ENCODE measurements around the gene TRIM71. TPM values are rescaled to one million over a fixed set of nuclear protein-coding genes. Genes with fewer than 3 reads are reported as not detected.
"Not testable (repeated sequence)": the region's sequence is repeated elsewhere in the genome, so short reads cannot be mapped to it uniquely, and the experiment has no call there.

The TRIM71 gene
- total and polyA plus RNA-seq, 2 donors (not counting 1 experiment from before 2014, with no cell fraction given): not detected

DNA sequence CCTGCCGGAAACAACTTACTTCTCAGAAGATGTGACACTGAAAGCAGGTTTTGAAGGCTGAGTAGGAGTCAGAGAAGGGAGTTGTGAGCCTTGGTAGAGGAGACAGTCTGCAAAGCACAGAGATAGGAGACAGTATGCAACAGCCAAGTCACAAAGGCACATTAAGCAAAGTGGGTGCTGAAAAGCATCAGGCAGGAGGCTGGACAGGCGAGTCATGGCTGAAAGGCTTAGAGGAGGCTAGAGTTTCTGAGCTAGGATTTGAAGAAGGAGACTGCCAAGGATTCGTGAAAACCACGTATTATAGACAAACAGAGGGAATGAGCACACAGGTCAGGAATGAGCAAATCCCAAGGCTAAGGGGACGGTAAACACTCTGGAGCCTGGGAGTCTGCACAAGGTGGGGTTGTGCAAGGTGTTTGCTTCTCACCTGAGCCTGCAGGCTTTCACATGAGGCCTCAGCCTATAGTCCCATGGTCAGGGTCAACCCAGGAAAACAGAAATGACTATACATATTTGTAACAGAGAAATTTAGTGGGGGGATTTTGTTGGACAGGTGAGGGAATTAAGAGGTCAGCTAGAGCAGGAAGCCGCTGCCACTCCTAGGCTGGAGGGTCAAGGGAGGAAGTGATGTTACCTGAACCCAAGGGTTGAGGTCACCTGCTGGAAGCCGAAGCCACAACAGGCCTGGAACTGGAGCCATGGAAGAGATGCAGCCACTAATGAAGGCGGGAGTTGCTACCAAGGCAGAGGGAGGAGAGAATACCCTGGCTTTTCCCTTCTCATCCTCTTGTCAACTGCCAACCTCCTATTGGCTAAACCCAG, 23.1 kb upstream of the TRIM71 start:
- CTCF ChIA-PET: no interaction called here
- H3K9me3 Mint-ChIP-seq (ENCODE audit: insufficient read depth): no peaks in the 10 kb centered on the region
- intact Hi-C loops (cut with micrococcal nuclease): no loop called here

DNA sequence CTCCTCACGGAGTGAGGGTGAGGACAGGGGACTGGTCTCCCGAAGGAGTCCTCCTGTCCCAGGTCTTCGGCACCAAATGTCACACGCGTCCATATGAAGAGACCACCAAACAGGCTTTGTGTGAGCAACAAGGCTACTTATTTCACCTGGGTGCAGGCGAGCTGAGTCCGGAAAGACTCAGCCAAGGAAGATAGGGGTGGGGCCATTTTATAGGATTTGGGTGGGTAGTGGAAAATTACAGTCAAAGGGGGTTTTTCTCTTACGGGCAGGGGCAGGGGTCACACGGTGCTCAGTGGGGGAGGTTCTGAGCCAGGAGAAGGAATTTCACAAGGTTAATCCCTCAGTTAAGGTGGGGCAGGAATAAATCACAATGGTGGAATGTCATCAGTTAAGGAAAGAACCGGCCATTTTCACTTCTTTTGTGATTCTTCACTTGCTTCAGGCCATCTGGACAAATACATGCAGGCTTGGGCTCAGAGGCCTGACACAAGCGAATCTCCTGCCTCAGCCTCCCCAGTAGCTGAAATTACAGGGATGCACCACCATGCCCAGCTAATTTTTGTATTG, 21.3 kb upstream of the TRIM71 start:
- H3K4me1 Mint-ChIP-seq: not testable (repeated sequence)

More for the DNA sequence above, 23.1 kb upstream of the TRIM71 start:
- ATAC-seq (ENCODE audit: low read depth) (no peak), DNase-seq (no peak)
- Mint-ChIP-seq H3K27ac (no peak overlapping the region), H3K4me1 (no peaks in the 10 kb centered on the region), H3K4me3 (no peak overlapping the region), H3K27me3 (peaks cover 18% of the 10 kb centered on the region)
- TF ChIP-seq EZH2 (IDR thresholded peaks at IDR 0.05; ENCODE audit: borderline replicate concordance, insufficient read depth, low read depth, low read length, poor library complexity, severe bottlenecking): no peak
- TF ChIP-seq, protein P1, sequence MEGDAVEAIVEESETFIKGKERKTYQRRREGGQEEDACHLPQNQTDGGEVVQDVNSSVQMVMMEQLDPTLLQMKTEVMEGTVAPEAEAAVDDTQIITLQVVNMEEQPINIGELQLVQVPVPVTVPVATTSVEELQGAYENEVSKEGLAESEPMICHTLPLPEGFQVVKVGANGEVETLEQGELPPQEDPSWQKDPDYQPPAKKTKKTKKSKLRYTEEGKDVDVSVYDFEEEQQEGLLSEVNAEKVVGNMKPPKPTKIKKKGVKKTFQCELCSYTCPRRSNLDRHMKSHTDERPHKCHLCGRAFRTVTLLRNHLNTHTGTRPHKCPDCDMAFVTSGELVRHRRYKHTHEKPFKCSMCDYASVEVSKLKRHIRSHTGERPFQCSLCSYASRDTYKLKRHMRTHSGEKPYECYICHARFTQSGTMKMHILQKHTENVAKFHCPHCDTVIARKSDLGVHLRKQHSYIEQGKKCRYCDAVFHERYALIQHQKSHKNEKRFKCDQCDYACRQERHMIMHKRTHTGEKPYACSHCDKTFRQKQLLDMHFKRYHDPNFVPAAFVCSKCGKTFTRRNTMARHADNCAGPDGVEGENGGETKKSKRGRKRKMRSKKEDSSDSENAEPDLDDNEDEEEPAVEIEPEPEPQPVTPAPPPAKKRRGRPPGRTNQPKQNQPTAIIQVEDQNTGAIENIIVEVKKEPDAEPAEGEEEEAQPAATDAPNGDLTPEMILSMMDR (IDR thresholded peaks at IDR 0.05): no peak
- Histone ChIP-seq H3K4me2 (replicated peaks; ENCODE audit: low read depth, low read length, poor library complexity, severe bottlenecking) (no peak overlapping the region), H3K27ac (ENCODE audit: low read length in 2 of 2) (no peak overlapping the region), H3K4me1 (ENCODE audit: control insufficient read depth in 2 of 2, insufficient read depth in 2 of 2, low read length in 2 of 2) (no peaks in the 10 kb centered on the region), H4K20me1 (ENCODE audit: control insufficient read depth, insufficient read depth, low read length, poor library complexity, severe bottlenecking) (no peaks in the 10 kb centered on the region), H3K9ac (ENCODE audit: low read length) (no peak overlapping the region), H3K79me2 (ENCODE audit: control insufficient read depth, insufficient read depth, low read length) (no peaks in the 10 kb centered on the region), H2AFZ (ENCODE audit: insufficient read depth, low read depth, low read length, poor library complexity, severe bottlenecking) (no peak overlapping the region), H3K9me3 (ENCODE audit: control extremely low read depth in 1 of 3, control insufficient read depth in 2 of 3, insufficient read depth in 1 of 3, low read length in 2 of 3) (no peaks in the 10 kb centered on the region), H3K4me3 (ENCODE audit: control extremely low read depth in 1 of 5, extremely low read depth in 1 of 5, insufficient read depth in 1 of 5, low read depth in 2 of 5, low read length in 4 of 5) (no peak overlapping the region), H3K27me3 (replicated peaks in 1 of 4; ENCODE audit: control extremely low read depth in 1 of 4, control insufficient read depth in 3 of 4, insufficient read depth in 4 of 4, low read length in 3 of 4) (no peaks in the 10 kb centered on the region), H3K36me3 (replicated peaks in 1 of 2; ENCODE audit: control extremely low read depth in 1 of 2, control insufficient read depth in 1 of 2, extremely low read depth in 1 of 2, insufficient read depth in 2 of 2, low read length in 1 of 2) (no peaks in the 10 kb centered on the region)
- POLR2A ChIA-PET: no interaction called here
- 94% methylated on average over 8 of the region's 8 CpGs for WGBS (ENCODE audit: insufficient coverage)

More for the DNA sequence above, 21.3 kb upstream of the TRIM71 start:
- peaks cover 18% of the 10 kb centered on the region for H3K27me3 Mint-ChIP-seq
- H3K4me2 ChIP-seq (replicated peaks; ENCODE audit: low read depth, low read length, poor library complexity, severe bottlenecking); H3K4me3 Mint-ChIP-seq; POLR2A ChIA-PET; H3K4me3 ChIP-seq (ENCODE audit: control extremely low read depth in 1 of 5, extremely low read depth in 1 of 5, insufficient read depth in 1 of 5, low read depth in 2 of 5, low read length in 4 of 5); DNase-seq; H3K79me2 ChIP-seq (ENCODE audit: control insufficient read depth, insufficient read depth, low read length); H3K9me3 ChIP-seq (ENCODE audit: control extremely low read depth in 1 of 3, control insufficient read depth in 2 of 3, insufficient read depth in 1 of 3, low read length in 2 of 3); intact Hi-C loops (cut with micrococcal nuclease); H3K4me1 ChIP-seq (ENCODE audit: control insufficient read depth in 2 of 2, insufficient read depth in 2 of 2, low read length in 2 of 2); H4K20me1 ChIP-seq (ENCODE audit: control insufficient read depth, insufficient read depth, low read length, poor library complexity, severe bottlenecking); H3K27ac Mint-ChIP-seq; H3K36me3 ChIP-seq (replicated peaks in 1 of 2; ENCODE audit: control extremely low read depth in 1 of 2, control insufficient read depth in 1 of 2, extremely low read depth in 1 of 2, insufficient read depth in 2 of 2, low read length in 1 of 2); H3K9me3 Mint-ChIP-seq (ENCODE audit: insufficient read depth); ATAC-seq (ENCODE audit: low read depth); H3K27ac ChIP-seq (ENCODE audit: low read length in 2 of 2); H3K9ac ChIP-seq (ENCODE audit: low read length); H3K27me3 ChIP-seq (replicated peaks in 1 of 4; ENCODE audit: control extremely low read depth in 1 of 4, control insufficient read depth in 3 of 4, insufficient read depth in 4 of 4, low read length in 3 of 4); H2AFZ ChIP-seq (ENCODE audit: insufficient read depth, low read depth, low read length, poor library complexity, severe bottlenecking); CTCF ChIA-PET: not testable (repeated sequence)
- WGBS (ENCODE audit: insufficient coverage): 99% methylated on average over 11 of the region's 11 CpGs
